ENCODE measurements around the gene DPYSL4.

The DPYSL4 gene

GRCh38 chr10:132204078-132204780 is 17.5 kb downstream of the DPYSL4 start:
- Histone ChIP-seq H2AFZ (ENCODE audit: low read depth) (no peak overlapping the region), H3K9ac (no peak overlapping the region), H3K4me3 (IDR thresholded peaks at IDR 0.05; ENCODE audit: insufficient read depth, low read depth, low read length) (no peak overlapping the region), H3K36me3 (ENCODE audit: insufficient read depth) (no peaks in the 10 kb centered on the region), H3K4me2 (no peak overlapping the region), H3K27me3 (ENCODE audit: insufficient read depth, low read depth) (peaks cover 9% of the 10 kb centered on the region; the same call in 1 of the 2 replicates), H3K4me1 (ENCODE audit: low read depth, poor library complexity, severe bottlenecking) (no peaks in the 10 kb centered on the region), H4K20me1 (ENCODE audit: insufficient read depth) (no peaks in the 10 kb centered on the region), H3K79me2 (ENCODE audit: insufficient read depth, low read depth) (no peaks in the 10 kb centered on the region), H3K27ac (no peak overlapping the region)
- no peak for TF ChIP-seq CTCF (conservative IDR thresholded peaks at IDR 0.05; ENCODE audit: low read depth, low read length)

- H3K36me3 ChIP-seq (ENCODE audit: insufficient read depth), result no peaks in the 10 kb centered on the region
- no peak overlapping the region for H3K4me2 ChIP-seq
- H3K27ac ChIP-seq, result no peak overlapping the region
- H3K9ac ChIP-seq, result no peak overlapping the region
- H3K4me1 ChIP-seq (ENCODE audit: low read depth, poor library complexity, severe bottlenecking), result no peaks in the 10 kb centered on the region
- no peak for TF ChIP-seq CTCF (conservative IDR thresholded peaks at IDR 0.05; ENCODE audit: low read depth, low read length)
- no peak overlapping the region for H3K4me3 ChIP-seq (IDR thresholded peaks at IDR 0.05; ENCODE audit: insufficient read depth, low read depth, low read length)
- no peaks in the 10 kb centered on the region for H3K79me2 ChIP-seq (ENCODE audit: insufficient read depth, low read depth)
- no peak overlapping the region for H2AFZ ChIP-seq (ENCODE audit: low read depth)
- no peaks in the 10 kb centered on the region for H4K20me1 ChIP-seq (ENCODE audit: insufficient read depth)
- H3K27me3 ChIP-seq (ENCODE audit: insufficient read depth, low read depth), result peaks cover 9% of the 10 kb centered on the region; the same call in 1 of the 2 replicates
Measured at GRCh38 chr10:132204781-132205473, 18.2 kb downstream of the DPYSL4 start.

GRCh38 chr10:132205650-132206376 is 19.1 kb downstream of the DPYSL4 start:
- H3K27ac ChIP-seq, result no peak overlapping the region
- no peak overlapping the region for H3K4me2 ChIP-seq
- no peak overlapping the region for H2AFZ ChIP-seq (ENCODE audit: low read depth)
- no peak overlapping the region for H3K4me3 ChIP-seq (IDR thresholded peaks at IDR 0.05; ENCODE audit: insufficient read depth, low read depth, low read length)
- H3K36me3 ChIP-seq (ENCODE audit: insufficient read depth), result no peaks in the 10 kb centered on the region
- no peaks in the 10 kb centered on the region for H3K79me2 ChIP-seq (ENCODE audit: insufficient read depth, low read depth)
- H4K20me1 ChIP-seq (ENCODE audit: insufficient read depth), result no peaks in the 10 kb centered on the region
- H3K9ac ChIP-seq, result no peak overlapping the region
- TF ChIP-seq CTCF (conservative IDR thresholded peaks at IDR 0.05; ENCODE audit: low read depth, low read length), result no peak
- H3K4me1 ChIP-seq (ENCODE audit: low read depth, poor library complexity, severe bottlenecking), result no peaks in the 10 kb centered on the region
- peaks cover 9% of the 10 kb centered on the region; the same call in 1 of the 2 replicates for H3K27me3 ChIP-seq (ENCODE audit: insufficient read depth, low read depth)

GRCh38 chr10:132206377-132206745 is 19.6 kb downstream of the DPYSL4 start:
- Histone ChIP-seq H3K9ac (no peak overlapping the region), H3K4me1 (ENCODE audit: low read depth, poor library complexity, severe bottlenecking) (no peaks in the 10 kb centered on the region), H3K36me3 (ENCODE audit: insufficient read depth) (no peaks in the 10 kb centered on the region), H3K4me2 (no peak overlapping the region), H2AFZ (ENCODE audit: low read depth) (no peak overlapping the region), H4K20me1 (ENCODE audit: insufficient read depth) (no peaks in the 10 kb centered on the region), H3K79me2 (ENCODE audit: insufficient read depth, low read depth) (no peaks in the 10 kb centered on the region), H3K27me3 (ENCODE audit: insufficient read depth, low read depth) (peaks cover 9% of the 10 kb centered on the region; the same call in 1 of the 2 replicates), H3K27ac (no peak overlapping the region), H3K4me3 (IDR thresholded peaks at IDR 0.05; ENCODE audit: insufficient read depth, low read depth, low read length) (no peak overlapping the region)
- no peak for TF ChIP-seq CTCF (conservative IDR thresholded peaks at IDR 0.05; ENCODE audit: low read depth, low read length)
